Suprapubic skin (tissue), 4 donors: ENCODE measurements around the gene CALML5.

Experiments
- EP300 ChIP-seq: sonication (generic); formaldehyde crosslinking; IDR thresholded peaks from one replicate; pipeline ENCODE4 v1.6.1; 2017; ENCODE audit warnings: antibody characterized with exemption
- POLR2A ChIP-seq, 2 donors: fragments of 450-650 bp; IDR thresholded peaks; one replicate each; pipeline ENCODE4 v1.6.1; 2017; ENCODE audit warnings: antibody characterized with exemption in 2 of 2, mild to moderate bottlenecking in 2 of 2, moderate library complexity in 2 of 2
- POLR2AphosphoS5 ChIP-seq, 3 donors: sonication (generic); formaldehyde crosslinking; IDR thresholded peaks; one replicate each; pipeline ENCODE4 v1.6.1; 2017; ENCODE audit warnings: antibody characterized with exemption in 3 of 3
- TF ChIP-seq, protein P1 (sequence below), 2 donors: fragments of 200-600 bp in 1 of 2; fragments of 450-650 bp in 1 of 2; sonication (generic) in 1 of 2; IDR thresholded peaks; one replicate each; pipeline ENCODE4 v1.5.1; 2016 to 2019; ENCODE audit warnings: antibody characterized with exemption in 2 of 2, mild to moderate bottlenecking in 1 of 2, moderate library complexity in 1 of 2

DNA sequence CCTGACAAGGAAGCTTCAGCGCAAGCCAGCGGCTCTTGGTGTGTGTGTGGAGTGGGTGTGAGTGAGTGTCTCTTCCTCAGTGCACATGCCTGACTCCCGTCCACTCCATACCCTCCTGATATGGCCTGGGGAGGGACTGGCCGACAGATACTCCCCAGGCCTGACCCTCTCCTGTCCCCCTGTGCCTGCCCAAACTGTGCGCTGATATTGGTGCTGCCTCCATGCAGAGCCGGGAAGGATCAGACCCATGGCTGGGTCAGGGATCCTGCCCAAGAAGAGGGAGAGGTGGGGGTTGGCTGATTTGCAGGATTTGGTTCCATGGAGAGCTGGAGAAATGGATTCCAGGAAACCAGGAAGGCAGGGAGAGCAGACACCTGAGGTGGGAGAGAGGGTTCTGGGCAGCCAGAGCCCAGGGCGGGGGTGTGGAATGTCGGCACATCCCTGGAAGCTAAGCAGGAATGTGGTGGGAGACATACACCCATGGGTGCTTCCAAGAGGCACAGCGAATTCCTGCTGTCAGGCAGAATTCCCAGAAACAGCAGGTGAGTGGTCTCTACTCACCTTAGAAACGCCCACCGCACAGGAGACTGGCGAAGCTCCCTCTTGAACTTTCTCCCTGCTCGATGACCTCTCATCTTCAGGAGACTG is 6.3 kb downstream of the CALML5 start:
- no peak for TF ChIP-seq EP300
- TF ChIP-seq, protein P1, sequence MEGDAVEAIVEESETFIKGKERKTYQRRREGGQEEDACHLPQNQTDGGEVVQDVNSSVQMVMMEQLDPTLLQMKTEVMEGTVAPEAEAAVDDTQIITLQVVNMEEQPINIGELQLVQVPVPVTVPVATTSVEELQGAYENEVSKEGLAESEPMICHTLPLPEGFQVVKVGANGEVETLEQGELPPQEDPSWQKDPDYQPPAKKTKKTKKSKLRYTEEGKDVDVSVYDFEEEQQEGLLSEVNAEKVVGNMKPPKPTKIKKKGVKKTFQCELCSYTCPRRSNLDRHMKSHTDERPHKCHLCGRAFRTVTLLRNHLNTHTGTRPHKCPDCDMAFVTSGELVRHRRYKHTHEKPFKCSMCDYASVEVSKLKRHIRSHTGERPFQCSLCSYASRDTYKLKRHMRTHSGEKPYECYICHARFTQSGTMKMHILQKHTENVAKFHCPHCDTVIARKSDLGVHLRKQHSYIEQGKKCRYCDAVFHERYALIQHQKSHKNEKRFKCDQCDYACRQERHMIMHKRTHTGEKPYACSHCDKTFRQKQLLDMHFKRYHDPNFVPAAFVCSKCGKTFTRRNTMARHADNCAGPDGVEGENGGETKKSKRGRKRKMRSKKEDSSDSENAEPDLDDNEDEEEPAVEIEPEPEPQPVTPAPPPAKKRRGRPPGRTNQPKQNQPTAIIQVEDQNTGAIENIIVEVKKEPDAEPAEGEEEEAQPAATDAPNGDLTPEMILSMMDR (IDR thresholded peaks at IDR 0.05): no peak
- TF ChIP-seq POLR2AphosphoS5 (IDR thresholded peaks at IDR 0.05): no peak
- no peak for TF ChIP-seq POLR2A (IDR thresholded peaks at IDR 0.05)
